Activated CD8-positive, alpha-beta memory T cell treated with anti-CD3 and anti-CD28 coated beads for 4 hours (primary cell): ENCODE measurements around the gene DPEP3.
A peak's percentile ranks its signal among the peaks of the same experiment; 100 is the strongest.

Source experiments
- DNase-seq, 2 donors: peaks; one replicate each; pipeline ENCODE4 v3.0.0-alpha.2; 2020; ENCODE audit warnings: low read depth in 2 of 2

The DPEP3 gene

GRCh38 chr16:67931712-67932461 is 48.4 kb downstream of the DPEP3 start, which contains the start of gene CTRL:
Gene CTRL (minus strand): TSS chr16:67931862. CDS start chr16:67931852, 10 bp downstream.
- no peak for DNase-seq

- DNase-seq, result no peak
Measured at GRCh38 chr16:67930678-67931211, 49.6 kb downstream of the DPEP3 start.

- DNase-seq, result no peak
Measured at GRCh38 chr16:67930191-67930590, 50.1 kb downstream of the DPEP3 start.

GRCh38 chr16:67928561-67929364 is 51.5 kb downstream of the DPEP3 start:
- DNase-seq, result peak; percentile 40 to 60

- DNase-seq, result no peak
Measured at GRCh38 chr16:67928147-67928546, 52.2 kb downstream of the DPEP3 start.

- DNase-seq, result no peak
Measured at GRCh38 chr16:67927131-67927941, 53.0 kb downstream of the DPEP3 start.

- no peak for DNase-seq
Measured at GRCh38 chr16:67926181-67926750, 54.0 kb downstream of the DPEP3 start.
